Parathyroid adenoma (tissue), 2 donors: ENCODE measurements around the gene CLEC16A.

Experiments used
- H2AFZ ChIP-seq: fragments of 300-600 bp; sonication (generic); one replicate; pipeline ENCODE4 v1.7.0; 2017; ENCODE audit warnings: antibody characterized with exemption, mild to moderate bottlenecking
- H3K27ac ChIP-seq: fragments of 300-600 bp; sonication (generic); one replicate; pipeline ENCODE4 v1.7.0; 2017
- H3K27me3 ChIP-seq: fragments of 300-600 bp; sonication (generic); one replicate; pipeline ENCODE4 v1.7.0; 2017; ENCODE audit warnings: low read length; ENCODE audit not compliant: control insufficient read depth, insufficient read depth
- H3K36me3 ChIP-seq: fragments of 300-600 bp; sonication (generic); one replicate; pipeline ENCODE4 v1.7.0; 2017; ENCODE audit warnings: low read length; ENCODE audit not compliant: control insufficient read depth, insufficient read depth
- H3K4me1 ChIP-seq: fragments of 300-600 bp; sonication (generic); one replicate; pipeline ENCODE4 v1.7.0; 2017; ENCODE audit warnings: control low read depth
- H3K4me2 ChIP-seq: fragments of 300-600 bp; sonication (generic); one replicate; pipeline ENCODE4 v1.7.0; 2017; ENCODE audit warnings: low read length
- H3K4me3 ChIP-seq: fragments of 300-600 bp; sonication (generic); one replicate; pipeline ENCODE4 v1.7.0; 2017; ENCODE audit warnings: low read depth, low read length
- H3K79me2 ChIP-seq: fragments of 300-600 bp; sonication (generic); one replicate; pipeline ENCODE4 v1.7.0; 2017; ENCODE audit warnings: control low read depth
- H3K9ac ChIP-seq: fragments of 300-600 bp; sonication (generic); one replicate; pipeline ENCODE4 v1.7.0; 2017; ENCODE audit warnings: mild to moderate bottlenecking
- H3K9me3 ChIP-seq: fragments of 300-600 bp; sonication (generic); one replicate; pipeline ENCODE4 v1.7.0; 2017; ENCODE audit warnings: low read length; ENCODE audit not compliant: control insufficient read depth
- CTCF ChIP-seq: fragments of 300-600 bp; sonication (generic); IDR thresholded peaks from one replicate; pipeline ENCODE4 v1.7.0; 2017; ENCODE audit warnings: antibody characterized with exemption, mild to moderate bottlenecking
- donor health status: primary hyperparathyroidism.

The CLEC16A gene

GRCh38 chr16:11121083-11121608 lies 176.8 kb downstream of the CLEC16A start:
- Histone ChIP-seq H3K27ac (no peak overlapping the region), H3K79me2 (no peaks in the 10 kb centered on the region), H3K9ac (no peak overlapping the region), H3K9me3 (no peaks in the 10 kb centered on the region), H2AFZ (no peak overlapping the region), H3K4me1 (no peaks in the 10 kb centered on the region), H3K4me2 (no peak overlapping the region), H3K4me3 (no peak overlapping the region), H3K36me3 (no peaks in the 10 kb centered on the region), H3K27me3 (no peaks in the 10 kb centered on the region)
- TF ChIP-seq CTCF = no peak

- Histone ChIP-seq H3K4me1 (no peaks in the 10 kb centered on the region), H3K9ac (no peak overlapping the region), H2AFZ (no peak overlapping the region), H3K4me2 (no peak overlapping the region), H3K27ac (no peak overlapping the region), H3K27me3 (no peaks in the 10 kb centered on the region), H3K9me3 (no peaks in the 10 kb centered on the region), H3K79me2 (no peaks in the 10 kb centered on the region), H3K36me3 (no peaks in the 10 kb centered on the region), H3K4me3 (no peak overlapping the region)
- TF ChIP-seq CTCF = no peak
These were observed 177.7 kb downstream of the CLEC16A start for GRCh38 chr16:11121914-11122692.

GRCh38 chr16:11123666-11124065 lies 179.3 kb downstream of the CLEC16A start:
- TF ChIP-seq CTCF = no peak
- no peak overlapping the region for H3K4me2 ChIP-seq
- H2AFZ ChIP-seq = no peak overlapping the region
- H3K9ac ChIP-seq = no peak overlapping the region
- no peaks in the 10 kb centered on the region for H3K4me1 ChIP-seq
- H3K36me3 ChIP-seq = no peaks in the 10 kb centered on the region
- H3K27ac ChIP-seq = no peak overlapping the region
- H3K79me2 ChIP-seq = no peaks in the 10 kb centered on the region
- no peak overlapping the region for H3K4me3 ChIP-seq
- H3K27me3 ChIP-seq = no peaks in the 10 kb centered on the region
- no peaks in the 10 kb centered on the region for H3K9me3 ChIP-seq

- H3K4me1 ChIP-seq = no peaks in the 10 kb centered on the region
- no peak overlapping the region for H3K4me2 ChIP-seq
- no peak overlapping the region for H2AFZ ChIP-seq
- no peaks in the 10 kb centered on the region for H3K79me2 ChIP-seq
- H3K27me3 ChIP-seq = no peaks in the 10 kb centered on the region
- H3K4me3 ChIP-seq = no peak overlapping the region
- H3K36me3 ChIP-seq = no peaks in the 10 kb centered on the region
- H3K27ac ChIP-seq = no peak overlapping the region
- no peak overlapping the region for H3K9ac ChIP-seq
- TF ChIP-seq CTCF = no peak
- no peaks in the 10 kb centered on the region for H3K9me3 ChIP-seq
These were observed 181.6 kb downstream of the CLEC16A start for GRCh38 chr16:11125936-11126335.
